OCI-LY1 (cell line): ENCODE measurements around the gene NEMP1.

ENCODE experiments used
- H2AFZ ChIP-seq: fragments of 200-600 bp; sonication (generic), shearing (Covaris generic); 2 replicates; pipeline ENCODE4 v1.6.0; 2014; ENCODE audit warnings: antibody characterized with exemption, mild to moderate bottlenecking, low read length
- H3F3A ChIP-seq: fragments of 200-600 bp; sonication (generic), shearing (Covaris generic); 2 replicates; pipeline ENCODE4 v1.6.0; 2014; ENCODE audit warnings: mild to moderate bottlenecking, antibody characterized with exemption, low read length, moderate library complexity; ENCODE audit not compliant: insufficient read depth
- H3K27ac ChIP-seq: fragments of 200-600 bp; sonication (generic); 2 replicates; pipeline ENCODE4 v1.5.1; 2014; ENCODE audit warnings: low read length, mixed run types, mild to moderate bottlenecking, low read depth; ENCODE audit not compliant: poor library complexity, severe bottlenecking
- H3K27me3 ChIP-seq: fragments of 200-600 bp; sonication (generic); 2 replicates; pipeline ENCODE4 v1.6.0; 2014; ENCODE audit warnings: antibody characterized with exemption, mild to moderate bottlenecking, low read length, moderate library complexity; ENCODE audit not compliant: insufficient read depth
- H3K36me3 ChIP-seq: fragments of 200-600 bp; sonication (generic); 2 replicates; pipeline ENCODE4 v1.6.1; 2014; ENCODE audit warnings: mild to moderate bottlenecking, antibody characterized with exemption, low read length, moderate library complexity, mixed read lengths; ENCODE audit not compliant: insufficient read depth
- H3K4me1 ChIP-seq: fragments of 200-600 bp; sonication (generic); 2 replicates; pipeline ENCODE4 v1.5.1; 2014; ENCODE audit warnings: mild to moderate bottlenecking, low read length, moderate library complexity; ENCODE audit not compliant: insufficient read depth, severe bottlenecking
- H3K4me2 ChIP-seq: fragments of 200-600 bp; sonication (generic), shearing (Covaris generic); 2 replicates; pipeline ENCODE4 v1.6.1; 2014; ENCODE audit warnings: low read length
- H3K4me3 ChIP-seq: fragments of 200-600 bp; sonication (generic); 2 replicates; pipeline ENCODE4 v1.5.1; 2014; ENCODE audit warnings: low read length, low read depth, mild to moderate bottlenecking, mixed read lengths; ENCODE audit not compliant: poor library complexity, severe bottlenecking
- H3K79me2 ChIP-seq: fragments of 200-600 bp; shearing (Covaris generic); 2 replicates; pipeline ENCODE4 v1.6.1; 2016; ENCODE audit warnings: mixed run types, low read length, mixed read lengths; ENCODE audit not compliant: insufficient read depth
- H3K9ac ChIP-seq: fragments of 200-600 bp; sonication (generic), shearing (Covaris generic); 2 replicates; pipeline ENCODE4 v1.6.1; 2014; ENCODE audit warnings: mild to moderate bottlenecking, low read length, mixed read lengths
- H3K9me2 ChIP-seq: fragments of 200-600 bp; sonication (generic), shearing (Covaris generic); 2 replicates; pipeline ENCODE4 v1.6.1; 2014; ENCODE audit warnings: low read depth, mild to moderate bottlenecking, low read length, mixed read lengths
- H3K9me3 ChIP-seq: fragments of 200-600 bp; shearing (Covaris generic); 2 replicates; pipeline ENCODE4 v1.6.1; 2014; ENCODE audit warnings: low read length, mixed read lengths
- H4K20me1 ChIP-seq: fragments of 200-600 bp; sonication (generic), shearing (Covaris generic); 2 replicates; pipeline ENCODE4 v1.6.0; 2016; ENCODE audit warnings: mild to moderate bottlenecking, low read length; ENCODE audit not compliant: insufficient read depth
- EZH2 ChIP-seq: fragments of 200-600 bp; sonication (generic), shearing (Covaris generic); IDR thresholded peaks from 2 replicates; pipeline ENCODE4 v1.8.0; 2017; ENCODE audit warnings: borderline replicate concordance, mixed run types, mild to moderate bottlenecking, antibody characterized with exemption, low read length, moderate library complexity, mixed read lengths
- TF ChIP-seq, protein P1 (sequence below): fragments of 200-600 bp; sonication (generic), shearing (Covaris generic); IDR thresholded peaks from 2 replicates; pipeline ENCODE4 v1.5.1; 2017; ENCODE audit warnings: mild to moderate bottlenecking, antibody characterized with exemption, low read length, moderate library complexity, mixed read lengths

NEMP1 gene

GRCh38 chr12:57104292-57104910 lies 25.8 kb upstream of the NEMP1 start:
- Histone ChIP-seq H3K36me3 (peaks cover 75% of the 10 kb centered on the region), H3K4me1 (peaks cover 3% of the 10 kb centered on the region), H3K9me3 (no peaks in the 10 kb centered on the region), H3K27me3 (no peaks in the 10 kb centered on the region), H2AFZ (no peak overlapping the region), H3K79me2 (0 out of 2 replicates have a peak, but pooled peaks cover 2% of the 10 kb centered on the region), H3K9me2 (no peaks in the 10 kb centered on the region), H3K4me3 (no peak overlapping the region), H3K4me2 (no peak overlapping the region), H3F3A (no peaks in the 10 kb centered on the region), H4K20me1 (no peaks in the 10 kb centered on the region), H3K9ac (no peak overlapping the region), H3K27ac (no peak overlapping the region)
- TF ChIP-seq EZH2: no peak
- TF ChIP-seq, protein P1, sequence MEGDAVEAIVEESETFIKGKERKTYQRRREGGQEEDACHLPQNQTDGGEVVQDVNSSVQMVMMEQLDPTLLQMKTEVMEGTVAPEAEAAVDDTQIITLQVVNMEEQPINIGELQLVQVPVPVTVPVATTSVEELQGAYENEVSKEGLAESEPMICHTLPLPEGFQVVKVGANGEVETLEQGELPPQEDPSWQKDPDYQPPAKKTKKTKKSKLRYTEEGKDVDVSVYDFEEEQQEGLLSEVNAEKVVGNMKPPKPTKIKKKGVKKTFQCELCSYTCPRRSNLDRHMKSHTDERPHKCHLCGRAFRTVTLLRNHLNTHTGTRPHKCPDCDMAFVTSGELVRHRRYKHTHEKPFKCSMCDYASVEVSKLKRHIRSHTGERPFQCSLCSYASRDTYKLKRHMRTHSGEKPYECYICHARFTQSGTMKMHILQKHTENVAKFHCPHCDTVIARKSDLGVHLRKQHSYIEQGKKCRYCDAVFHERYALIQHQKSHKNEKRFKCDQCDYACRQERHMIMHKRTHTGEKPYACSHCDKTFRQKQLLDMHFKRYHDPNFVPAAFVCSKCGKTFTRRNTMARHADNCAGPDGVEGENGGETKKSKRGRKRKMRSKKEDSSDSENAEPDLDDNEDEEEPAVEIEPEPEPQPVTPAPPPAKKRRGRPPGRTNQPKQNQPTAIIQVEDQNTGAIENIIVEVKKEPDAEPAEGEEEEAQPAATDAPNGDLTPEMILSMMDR: no peak

GRCh38 chr12:57103856-57104255 lies 25.3 kb upstream of the NEMP1 start:
- no peak overlapping the region for H3K9ac ChIP-seq
- H3K4me2 ChIP-seq: no peak overlapping the region
- no peaks in the 10 kb centered on the region for H3K79me2 ChIP-seq
- no peaks in the 10 kb centered on the region for H3K4me1 ChIP-seq
- H2AFZ ChIP-seq: no peak overlapping the region
- no peaks in the 10 kb centered on the region for H4K20me1 ChIP-seq
- H3K4me3 ChIP-seq: no peak overlapping the region
- no peaks in the 10 kb centered on the region for H3F3A ChIP-seq
- H3K9me2 ChIP-seq: no peaks in the 10 kb centered on the region
- no peaks in the 10 kb centered on the region for H3K27me3 ChIP-seq
- H3K9me3 ChIP-seq: no peaks in the 10 kb centered on the region
- no peak for TF ChIP-seq EZH2
- TF ChIP-seq, protein P1: no peak
- no peak overlapping the region for H3K27ac ChIP-seq
- peaks cover 81% of the 10 kb centered on the region for H3K36me3 ChIP-seq

GRCh38 chr12:57101892-57102695 lies 23.5 kb upstream of the NEMP1 start:
- TF ChIP-seq, protein P1: no peak
- no peak for TF ChIP-seq EZH2
- Histone ChIP-seq H3F3A (no peaks in the 10 kb centered on the region), H2AFZ (no peak overlapping the region), H3K4me1 (no peaks in the 10 kb centered on the region), H3K9ac (no peak overlapping the region), H3K9me3 (no peaks in the 10 kb centered on the region), H4K20me1 (no peaks in the 10 kb centered on the region), H3K4me3 (no peak overlapping the region), H3K9me2 (no peaks in the 10 kb centered on the region), H3K27me3 (no peaks in the 10 kb centered on the region), H3K79me2 (no peaks in the 10 kb centered on the region), H3K27ac (peak overlapping the region; percentile 10), H3K4me2 (no peak overlapping the region), H3K36me3 (peaks cover 81% of the 10 kb centered on the region)
